ENCODE measurements around the gene NPC1L1. TPM values are rescaled to one million over a fixed set of nuclear protein-coding genes. Genes with fewer than 3 reads are reported as not detected.

NPC1L1 gene
- total and polyA plus RNA-seq, 7 donors: 0.09 to 0.83 (median 0.36) TPM; not detected in 2

DNA sequence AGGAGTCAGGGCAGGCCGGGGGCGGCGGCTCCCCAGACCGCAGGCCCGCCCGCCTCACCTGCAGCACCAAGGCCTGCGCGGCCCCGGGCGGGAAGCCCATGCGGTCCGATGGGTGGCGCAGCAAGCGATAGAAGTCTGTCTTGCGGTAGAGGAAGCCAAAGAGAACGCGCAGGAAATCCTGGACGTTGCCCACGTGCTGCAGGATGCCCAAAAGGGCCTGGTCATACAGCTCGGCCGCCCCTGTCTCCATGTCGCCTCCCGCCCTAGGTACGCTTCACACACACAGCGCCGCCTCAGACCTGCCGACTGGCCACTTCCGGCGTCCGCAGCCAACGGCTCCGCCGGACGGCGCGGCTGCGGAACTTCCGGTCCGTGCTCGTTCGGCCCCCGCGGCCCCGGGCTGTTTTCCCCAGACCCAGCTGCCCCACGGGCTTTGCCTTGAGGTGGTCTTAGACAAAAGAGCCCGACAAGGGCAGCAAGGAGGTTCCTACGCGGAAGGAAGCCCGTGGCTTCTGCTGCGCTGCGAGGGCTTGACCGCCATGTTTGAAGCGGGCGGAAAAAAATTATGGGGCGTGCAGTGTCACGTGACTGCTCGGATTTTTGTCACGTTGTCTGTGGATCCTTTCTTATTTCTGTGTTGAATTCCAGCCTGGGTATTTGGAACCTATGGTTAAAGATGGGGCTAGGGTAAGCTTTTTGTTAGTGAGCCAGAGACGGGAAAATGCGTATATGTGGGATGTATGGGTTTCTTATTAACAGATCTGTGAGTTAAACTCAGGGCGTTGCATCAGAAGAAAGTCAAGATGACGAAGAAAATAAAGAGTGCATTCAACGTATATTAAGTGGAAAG, 50.6 kb downstream of the NPC1L1 start, which contains the start of gene NUDCD3:
Gene NUDCD3 (minus strand): TSS at position 308 of the 850 bp plus-strand sequence. CDS start 58 bp downstream, at position 250.
- no peaks in the 10 kb centered on the region for H3K27me3 ChIP-seq
- WGBS, 2 donors: 0% methylated on average over 63 of the region's 63 CpGs
- H3K27ac ChIP-seq: peak within 1 kb of the TSS; percentile 86 to 96 (median 94)
- peak within 1 kb of the TSS; percentile 71 to 92 (median 85) for H3K4me3 ChIP-seq
- TF ChIP-seq POLR2AphosphoS5 (IDR thresholded peaks at IDR 0.05) (peak; percentile 57 to 85 (median 68)), CTCF (IDR thresholded peaks at IDR 0.05) (peak in 1 of 4 experiments; percentile 23), EP300 (IDR thresholded peaks at IDR 0.05) (peak in 1 of 4 donors; percentile 27), POLR2A (IDR thresholded peaks at IDR 0.05) (no peak)
- intact Hi-C loops (cut with DNase I): loop anchor here (5.0 kb wide), 2 partner anchors 77 to 448 kb away; partner anchors contain the start of gene DBNL
- no peaks in the 10 kb centered on the region for H3K9me3 ChIP-seq
- DNase-seq: peak; percentile 91
- H3K4me1 ChIP-seq: peaks cover 0 to 43% (median 33%) of the 10 kb centered on the region in 4 donors
- no peaks in the 10 kb centered on the region for H3K36me3 ChIP-seq

DNA sequence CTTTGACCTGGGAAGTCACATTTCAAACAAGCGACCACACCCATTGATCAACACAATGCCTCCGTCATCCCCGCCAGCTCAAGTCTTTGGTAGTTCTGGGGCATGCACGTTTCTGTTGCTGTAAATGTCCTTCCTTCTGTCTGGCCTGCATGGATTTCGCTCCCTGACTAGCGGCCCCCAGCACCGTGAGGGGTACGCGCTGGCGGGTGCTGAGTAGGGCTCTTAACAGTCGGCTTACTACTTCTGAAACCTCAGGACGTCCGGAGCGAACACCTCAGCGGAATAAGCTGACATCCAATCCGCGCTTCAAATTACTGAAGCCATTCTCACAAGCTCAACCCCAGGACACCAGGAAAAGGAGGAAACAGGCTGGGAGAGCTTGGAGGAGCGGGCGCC, 51.2 kb downstream of the NPC1L1 start:
- H3K4me1 ChIP-seq: peaks cover 0 to 48% (median 34%) of the 10 kb centered on the region in 4 donors
- peaks cover 0 to 3% (median 0%) of the 10 kb centered on the region in 4 donors for H3K36me3 ChIP-seq
- intact Hi-C loops (cut with DNase I): loop anchor here (5.0 kb wide), 2 partner anchors 77 to 448 kb away; partner anchors contain the start of gene DBNL
- peak overlapping the region; percentile 86 to 96 (median 94) for H3K27ac ChIP-seq
- H3K27me3 ChIP-seq: no peaks in the 10 kb centered on the region
- 0% methylated on average over 19 of the region's 19 CpGs for WGBS, 2 donors
- DNase-seq: no peak
- peak overlapping the region; percentile 71 to 92 (median 85) for H3K4me3 ChIP-seq
- TF ChIP-seq CTCF (IDR thresholded peaks at IDR 0.05): no peak
- no peak for TF ChIP-seq POLR2AphosphoS5 (IDR thresholded peaks at IDR 0.05)
- TF ChIP-seq EP300 (IDR thresholded peaks at IDR 0.05): no peak
- no peak for TF ChIP-seq POLR2A (IDR thresholded peaks at IDR 0.05)
- no peaks in the 10 kb centered on the region for H3K9me3 ChIP-seq

GRCh38 chr7:44488955-44489354, 52.2 kb downstream of the NPC1L1 start:
- Histone ChIP-seq H3K4me3 (peak overlapping the region; percentile 71 to 92 (median 85)), H3K36me3 (peaks cover 5 to 13% (median 8%) of the 10 kb centered on the region in 4 donors), H3K27me3 (no peaks in the 10 kb centered on the region), H3K9me3 (no peaks in the 10 kb centered on the region), H3K27ac (no peak overlapping the region), H3K4me1 (peaks cover 0 to 51% (median 36%) of the 10 kb centered on the region in 4 donors)
- no peak for DNase-seq
- intact Hi-C loops (cut with DNase I): no loop called here
- no peak for TF ChIP-seq POLR2A (IDR thresholded peaks at IDR 0.05)
- TF ChIP-seq EP300 (IDR thresholded peaks at IDR 0.05): no peak
- TF ChIP-seq POLR2AphosphoS5 (IDR thresholded peaks at IDR 0.05): no peak
- no peak for TF ChIP-seq CTCF (IDR thresholded peaks at IDR 0.05)
- 93 to 95% methylated on average over 3 of the region's 3 CpGs for WGBS, 2 donors

DNA sequence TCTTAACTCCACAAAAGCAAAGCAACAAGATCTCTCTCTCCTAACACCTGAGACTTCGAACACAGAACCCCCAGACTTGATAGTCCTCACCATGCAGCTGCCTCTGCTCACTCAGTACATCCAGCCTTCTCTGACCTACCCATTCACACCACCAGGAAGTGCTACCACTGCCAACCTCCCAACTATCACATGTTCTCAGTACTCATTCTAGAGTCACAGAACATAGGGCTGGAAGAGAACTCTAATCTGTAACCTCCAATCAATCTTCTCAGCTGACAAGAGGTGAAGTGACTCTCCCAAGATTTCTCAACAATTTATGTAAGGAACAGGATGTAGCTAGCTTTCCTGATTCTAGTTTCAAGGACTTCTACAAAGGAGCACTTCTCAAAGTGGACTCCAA, 54.4 kb downstream of the NPC1L1 start:
- Histone ChIP-seq H3K36me3 (peaks cover 24 to 36% (median 29%) of the 10 kb centered on the region in 4 donors), H3K4me3 (no peak overlapping the region), H3K27me3 (no peaks in the 10 kb centered on the region), H3K9me3 (peaks cover 0 to 2% (median 0%) of the 10 kb centered on the region in 4 donors), H3K4me1 (peaks cover 0 to 51% (median 36%) of the 10 kb centered on the region in 4 donors), H3K27ac (no peak overlapping the region)
- intact Hi-C loops (cut with DNase I): no loop called here
- no peak for TF ChIP-seq CTCF (IDR thresholded peaks at IDR 0.05)
- TF ChIP-seq EP300 (IDR thresholded peaks at IDR 0.05): no peak
- no peak for TF ChIP-seq POLR2AphosphoS5 (IDR thresholded peaks at IDR 0.05)
- TF ChIP-seq POLR2A (IDR thresholded peaks at IDR 0.05): no peak
- 95 to 96% methylated on average over 1 of the region's 1 CpG for WGBS, 2 donors
- no peak for DNase-seq
